K562 (cell line): ENCODE measurements around the gene PHF1. TPM values are rescaled to one million over a fixed set of nuclear protein-coding genes. Genes with fewer than 3 reads are reported as not detected.
A peak's percentile ranks its signal among the peaks of the same experiment; 100 is the strongest.

Experiments used
- HNRNPLL ChIP-seq: fragments of 200-400 bp; formaldehyde crosslinking; IDR thresholded peaks from 2 replicates; pipeline ENCODE4 v1.6.1; 2017; ENCODE audit warnings: low read length, low read depth, mild to moderate bottlenecking; ENCODE audit not compliant: poor library complexity, severe bottlenecking
- NFATC3 ChIP-seq: fragments of 450-650 bp; IDR thresholded peaks from 2 replicates; pipeline ENCODE4 v1.6.1; 2017; ENCODE audit warnings: mild to moderate bottlenecking
- TAF9B ChIP-seq: fragments of 450-650 bp; IDR thresholded peaks from 2 replicates; pipeline ENCODE4 v1.6.1; 2018; ENCODE audit warnings: mild to moderate bottlenecking; ENCODE audit not compliant: partially characterized antibody
- WHSC1 ChIP-seq: IDR thresholded peaks from one replicate; pipeline ENCODE4 v1.6.1; 2012; ENCODE audit warnings: low read length, control low read depth, inconsistent platforms
- polyA plus RNA-seq, 8 experiments: library from polyadenylated mRNA; depleted of rRNA in 4 of 8; stranded (reverse) in 5 of 8; unstranded in 3 of 8; fragments of >200 nt; fragmentation: Nextera tagmentation in 2 of 8; fragmentation: Illumina TruSeq in 1 of 8; extraction: Ambion mirVana in 2 of 8; extraction: Trizol in 1 of 8; gene quantifications; 2 replicates each; pipeline versions ENCODE4 v1.2.1 to v1.2.3, GENCODE V29; 2011 to 2014; ENCODE audit warnings: inconsistent platforms in 1 of 8, missing spikeins in 1 of 8
- total RNA-seq, 7 experiments: library from RNA; depleted of rRNA in 6 of 7; stranded (reverse); fragments of >200 nt in 6 of 7; fragmentation: Illumina TruSeq in 2 of 7; extraction: Trizol in 2 of 7; gene quantifications; 2 replicates each; pipeline versions ENCODE4 v1.2.1 to v1.2.3, GENCODE V29; 2011 to 2021; ENCODE audit warnings: low replicate concordance in 1 of 7
- TF ChIP-seq, protein P1 (sequence below): fragments of 250-450 bp; sonication (Bioruptor Pico); IDR thresholded peaks from 2 replicates; pipeline ENCODE4 v1.8.0; 2021; ENCODE audit warnings: borderline replicate concordance, mild to moderate bottlenecking, moderate library complexity; ENCODE audit not compliant: poor library complexity, severe bottlenecking
- TF ChIP-seq, protein P2 (sequence below): fragments of 200-800 bp; sonication (Bioruptor generic); IDR thresholded peaks from 2 replicates; pipeline ENCODE4 v1.6.1; 2016; ENCODE audit warnings: missing genetic modification characterization, missing compliant biosample characterization

The PHF1 gene
- total and polyA plus RNA-seq, 9 of the 15 experiments (the other 6 are each of a cell fraction or from before 2014, with no cell fraction given): 3.7 to 64.2 (median 33.7) TPM

DNA sequence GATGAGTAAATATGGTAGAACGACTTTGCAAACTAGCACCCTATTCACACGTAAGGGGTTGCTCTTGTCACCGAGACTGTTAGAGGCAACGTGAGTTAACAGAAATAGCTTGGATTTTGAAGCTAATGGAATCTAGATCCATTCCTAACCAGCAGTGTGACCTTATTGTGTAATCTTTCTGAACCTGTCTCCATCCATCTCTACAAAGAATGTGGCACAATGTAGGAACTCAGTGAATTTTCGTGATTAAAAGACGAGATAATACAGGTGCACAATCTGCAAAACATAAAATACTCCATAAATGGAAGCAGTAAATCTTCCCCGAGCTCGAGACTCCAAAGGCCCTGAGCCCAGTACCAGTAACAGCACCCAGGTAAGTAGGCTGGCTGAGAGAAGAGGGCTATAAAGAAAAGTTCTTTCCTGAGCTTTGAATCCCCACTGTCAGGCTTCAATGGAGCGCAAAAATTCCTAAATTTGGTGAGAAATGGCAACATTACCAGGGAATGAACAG, 20.0 kb upstream of the PHF1 start (continued):
- TF ChIP-seq TAF9B (no peak), NFATC3 (peak; percentile 66; the same call in 1 of the 2 replicates), HNRNPLL (no peak), WHSC1 (no peak)
- TF ChIP-seq, protein P1, sequence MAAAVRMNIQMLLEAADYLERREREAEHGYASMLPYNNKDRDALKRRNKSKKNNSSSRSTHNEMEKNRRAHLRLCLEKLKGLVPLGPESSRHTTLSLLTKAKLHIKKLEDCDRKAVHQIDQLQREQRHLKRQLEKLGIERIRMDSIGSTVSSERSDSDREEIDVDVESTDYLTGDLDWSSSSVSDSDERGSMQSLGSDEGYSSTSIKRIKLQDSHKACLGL (CRISPR knock-in tag): no peak
- TF ChIP-seq, protein P2, sequence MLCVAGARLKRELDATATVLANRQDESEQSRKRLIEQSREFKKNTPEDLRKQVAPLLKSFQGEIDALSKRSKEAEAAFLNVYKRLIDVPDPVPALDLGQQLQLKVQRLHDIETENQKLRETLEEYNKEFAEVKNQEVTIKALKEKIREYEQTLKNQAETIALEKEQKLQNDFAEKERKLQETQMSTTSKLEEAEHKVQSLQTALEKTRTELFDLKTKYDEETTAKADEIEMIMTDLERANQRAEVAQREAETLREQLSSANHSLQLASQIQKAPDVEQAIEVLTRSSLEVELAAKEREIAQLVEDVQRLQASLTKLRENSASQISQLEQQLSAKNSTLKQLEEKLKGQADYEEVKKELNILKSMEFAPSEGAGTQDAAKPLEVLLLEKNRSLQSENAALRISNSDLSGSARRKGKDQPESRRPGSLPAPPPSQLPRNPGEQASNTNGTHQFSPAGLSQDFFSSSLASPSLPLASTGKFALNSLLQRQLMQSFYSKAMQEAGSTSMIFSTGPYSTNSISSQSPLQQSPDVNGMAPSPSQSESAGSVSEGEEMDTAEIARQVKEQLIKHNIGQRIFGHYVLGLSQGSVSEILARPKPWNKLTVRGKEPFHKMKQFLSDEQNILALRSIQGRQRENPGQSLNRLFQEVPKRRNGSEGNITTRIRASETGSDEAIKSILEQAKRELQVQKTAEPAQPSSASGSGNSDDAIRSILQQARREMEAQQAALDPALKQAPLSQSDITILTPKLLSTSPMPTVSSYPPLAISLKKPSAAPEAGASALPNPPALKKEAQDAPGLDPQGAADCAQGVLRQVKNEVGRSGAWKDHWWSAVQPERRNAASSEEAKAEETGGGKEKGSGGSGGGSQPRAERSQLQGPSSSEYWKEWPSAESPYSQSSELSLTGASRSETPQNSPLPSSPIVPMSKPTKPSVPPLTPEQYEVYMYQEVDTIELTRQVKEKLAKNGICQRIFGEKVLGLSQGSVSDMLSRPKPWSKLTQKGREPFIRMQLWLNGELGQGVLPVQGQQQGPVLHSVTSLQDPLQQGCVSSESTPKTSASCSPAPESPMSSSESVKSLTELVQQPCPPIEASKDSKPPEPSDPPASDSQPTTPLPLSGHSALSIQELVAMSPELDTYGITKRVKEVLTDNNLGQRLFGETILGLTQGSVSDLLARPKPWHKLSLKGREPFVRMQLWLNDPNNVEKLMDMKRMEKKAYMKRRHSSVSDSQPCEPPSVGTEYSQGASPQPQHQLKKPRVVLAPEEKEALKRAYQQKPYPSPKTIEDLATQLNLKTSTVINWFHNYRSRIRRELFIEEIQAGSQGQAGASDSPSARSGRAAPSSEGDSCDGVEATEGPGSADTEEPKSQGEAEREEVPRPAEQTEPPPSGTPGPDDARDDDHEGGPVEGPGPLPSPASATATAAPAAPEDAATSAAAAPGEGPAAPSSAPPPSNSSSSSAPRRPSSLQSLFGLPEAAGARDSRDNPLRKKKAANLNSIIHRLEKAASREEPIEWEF (CRISPR knock-in tag): no peak
